GM12878 (cell line): Measurements from ENCODE around the gene ARAP1. TPM values are rescaled to one million over a fixed set of nuclear protein-coding genes. Genes with fewer than 3 reads are reported as not detected.

ENCODE experiments used
- HCFC1 ChIP-seq: fragments of 150-350 bp; IDR thresholded peaks from 2 replicates; pipeline ENCODE4 v1.6.1; 2014; ENCODE audit warnings: low read length
- NFXL1 ChIP-seq: fragments of 450-650 bp; IDR thresholded peaks from 2 replicates; pipeline ENCODE4 v1.6.1; 2017; ENCODE audit warnings: antibody characterized with exemption, mild to moderate bottlenecking, borderline replicate concordance
- RCOR1 ChIP-seq: conservative IDR thresholded peaks from 2 replicates; pipeline ENCODE4 v1.6.1; 2012; ENCODE audit warnings: low read depth, low read length, improper control_type of control experiment
- SMAD5 ChIP-seq: IDR thresholded peaks from 2 replicates; pipeline ENCODE4 v1.6.1; 2016; ENCODE audit warnings: antibody characterized with exemption, low read depth
- polyA plus RNA-seq, 11 experiments: library from polyadenylated mRNA; depleted of rRNA in 4 of 11; unstranded in 6 of 11; stranded (reverse) in 5 of 11; fragments of >200 nt; fragmentation: Nextera tagmentation in 4 of 11; fragmentation: Illumina TruSeq in 1 of 11; extraction: Ambion mirVana in 4 of 11; extraction: Trizol in 1 of 11; gene quantifications; 1 replicate in 1 of 11; 2 replicates in 10 of 11; pipeline versions ENCODE4 v1.2.1 to v1.2.3, GENCODE V29; 2011 to 2016; ENCODE audit warnings: inconsistent platforms in 2 of 11, missing spikeins in 2 of 11, low read depth in 1 of 11
- total RNA-seq, 4 experiments: library from RNA; depleted of rRNA in 3 of 4; stranded (reverse); fragments of >200 nt in 3 of 4; fragmentation: Illumina TruSeq in 1 of 4; extraction: Trizol in 1 of 4; gene quantifications; 2 replicates each; pipeline versions ENCODE4 v1.2.1 to v1.2.3, GENCODE V29; 2013 to 2021
- TF ChIP-seq, protein P1 (sequence below): IDR thresholded peaks from 2 replicates; pipeline ENCODE4 v1.6.1; 2012; ENCODE audit warnings: improper control_type of control experiment, low read depth, low read length; ENCODE audit not compliant: insufficient replicate concordance
- TF ChIP-seq, protein P2 (sequence below): fragments of 450-650 bp; formaldehyde crosslinking; IDR thresholded peaks from 2 replicates; pipeline ENCODE4 v1.5.0; 2022; ENCODE audit warnings: mild to moderate bottlenecking, missing genetic modification characterization

Gene ARAP1
- total and polyA plus RNA-seq, 10 of the 15 experiments (the other 5 are each of a cell fraction or from before 2014, with no cell fraction given) = 0.55 to 102 (median 51.0) TPM

- TF ChIP-seq, protein P1, sequence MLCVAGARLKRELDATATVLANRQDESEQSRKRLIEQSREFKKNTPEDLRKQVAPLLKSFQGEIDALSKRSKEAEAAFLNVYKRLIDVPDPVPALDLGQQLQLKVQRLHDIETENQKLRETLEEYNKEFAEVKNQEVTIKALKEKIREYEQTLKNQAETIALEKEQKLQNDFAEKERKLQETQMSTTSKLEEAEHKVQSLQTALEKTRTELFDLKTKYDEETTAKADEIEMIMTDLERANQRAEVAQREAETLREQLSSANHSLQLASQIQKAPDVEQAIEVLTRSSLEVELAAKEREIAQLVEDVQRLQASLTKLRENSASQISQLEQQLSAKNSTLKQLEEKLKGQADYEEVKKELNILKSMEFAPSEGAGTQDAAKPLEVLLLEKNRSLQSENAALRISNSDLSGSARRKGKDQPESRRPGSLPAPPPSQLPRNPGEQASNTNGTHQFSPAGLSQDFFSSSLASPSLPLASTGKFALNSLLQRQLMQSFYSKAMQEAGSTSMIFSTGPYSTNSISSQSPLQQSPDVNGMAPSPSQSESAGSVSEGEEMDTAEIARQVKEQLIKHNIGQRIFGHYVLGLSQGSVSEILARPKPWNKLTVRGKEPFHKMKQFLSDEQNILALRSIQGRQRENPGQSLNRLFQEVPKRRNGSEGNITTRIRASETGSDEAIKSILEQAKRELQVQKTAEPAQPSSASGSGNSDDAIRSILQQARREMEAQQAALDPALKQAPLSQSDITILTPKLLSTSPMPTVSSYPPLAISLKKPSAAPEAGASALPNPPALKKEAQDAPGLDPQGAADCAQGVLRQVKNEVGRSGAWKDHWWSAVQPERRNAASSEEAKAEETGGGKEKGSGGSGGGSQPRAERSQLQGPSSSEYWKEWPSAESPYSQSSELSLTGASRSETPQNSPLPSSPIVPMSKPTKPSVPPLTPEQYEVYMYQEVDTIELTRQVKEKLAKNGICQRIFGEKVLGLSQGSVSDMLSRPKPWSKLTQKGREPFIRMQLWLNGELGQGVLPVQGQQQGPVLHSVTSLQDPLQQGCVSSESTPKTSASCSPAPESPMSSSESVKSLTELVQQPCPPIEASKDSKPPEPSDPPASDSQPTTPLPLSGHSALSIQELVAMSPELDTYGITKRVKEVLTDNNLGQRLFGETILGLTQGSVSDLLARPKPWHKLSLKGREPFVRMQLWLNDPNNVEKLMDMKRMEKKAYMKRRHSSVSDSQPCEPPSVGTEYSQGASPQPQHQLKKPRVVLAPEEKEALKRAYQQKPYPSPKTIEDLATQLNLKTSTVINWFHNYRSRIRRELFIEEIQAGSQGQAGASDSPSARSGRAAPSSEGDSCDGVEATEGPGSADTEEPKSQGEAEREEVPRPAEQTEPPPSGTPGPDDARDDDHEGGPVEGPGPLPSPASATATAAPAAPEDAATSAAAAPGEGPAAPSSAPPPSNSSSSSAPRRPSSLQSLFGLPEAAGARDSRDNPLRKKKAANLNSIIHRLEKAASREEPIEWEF = no peak
- TF ChIP-seq NFXL1 (no peak), SMAD5 (no peak), RCOR1 (no peak), HCFC1 (no peak)
- TF ChIP-seq, protein P2, sequence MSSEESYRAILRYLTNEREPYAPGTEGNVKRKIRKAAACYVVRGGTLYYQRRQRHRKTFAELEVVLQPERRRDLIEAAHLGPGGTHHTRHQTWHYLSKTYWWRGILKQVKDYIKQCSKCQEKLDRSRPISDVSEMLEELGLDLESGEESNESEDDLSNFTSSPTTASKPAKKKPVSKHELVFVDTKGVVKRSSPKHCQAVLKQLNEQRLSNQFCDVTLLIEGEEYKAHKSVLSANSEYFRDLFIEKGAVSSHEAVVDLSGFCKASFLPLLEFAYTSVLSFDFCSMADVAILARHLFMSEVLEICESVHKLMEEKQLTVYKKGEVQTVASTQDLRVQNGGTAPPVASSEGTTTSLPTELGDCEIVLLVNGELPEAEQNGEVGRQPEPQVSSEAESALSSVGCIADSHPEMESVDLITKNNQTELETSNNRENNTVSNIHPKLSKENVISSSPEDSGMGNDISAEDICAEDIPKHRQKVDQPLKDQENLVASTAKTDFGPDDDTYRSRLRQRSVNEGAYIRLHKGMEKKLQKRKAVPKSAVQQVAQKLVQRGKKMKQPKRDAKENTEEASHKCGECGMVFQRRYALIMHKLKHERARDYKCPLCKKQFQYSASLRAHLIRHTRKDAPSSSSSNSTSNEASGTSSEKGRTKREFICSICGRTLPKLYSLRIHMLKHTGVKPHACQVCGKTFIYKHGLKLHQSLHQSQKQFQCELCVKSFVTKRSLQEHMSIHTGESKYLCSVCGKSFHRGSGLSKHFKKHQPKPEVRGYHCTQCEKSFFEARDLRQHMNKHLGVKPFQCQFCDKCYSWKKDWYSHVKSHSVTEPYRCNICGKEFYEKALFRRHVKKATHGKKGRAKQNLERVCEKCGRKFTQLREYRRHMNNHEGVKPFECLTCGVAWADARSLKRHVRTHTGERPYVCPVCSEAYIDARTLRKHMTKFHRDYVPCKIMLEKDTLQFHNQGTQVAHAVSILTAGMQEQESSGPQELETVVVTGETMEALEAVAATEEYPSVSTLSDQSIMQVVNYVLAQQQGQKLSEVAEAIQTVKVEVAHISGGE (CRISPR knock-in tag) = no peak
These were observed 116.3 kb downstream of the ARAP1 start (continued) for GRCh38 chr11:72635933-72636332.
